H9 (cell line): Measurements from ENCODE around the gene GCNA. TPM values are rescaled to one million over a fixed set of nuclear protein-coding genes. Genes with fewer than 3 reads are reported as not detected.

ENCODE experiments used
- DNase-seq: peaks from one replicate; pipeline ENCODE4 v3.0.0-alpha.2; 2017
- H2AFZ ChIP-seq: one replicate; pipeline ENCODE4 v1.6.1; 2013; ENCODE audit warnings: mild to moderate bottlenecking, low read length, control low read depth, moderate library complexity
- H2AK5ac ChIP-seq: 2 replicates; pipeline ENCODE4 v1.6.1; 2013; ENCODE audit warnings: low read length, control low read depth, mixed read lengths; ENCODE audit not compliant: insufficient read length
- H2BK120ac ChIP-seq: one replicate; pipeline ENCODE4 v1.6.1; 2013; ENCODE audit warnings: low read depth, mild to moderate bottlenecking, low read length, control low read depth, inconsistent platforms; ENCODE audit not compliant: poor library complexity, severe bottlenecking
- H2BK12ac ChIP-seq: 2 replicates; pipeline ENCODE4 v1.6.1; 2013; ENCODE audit warnings: low read length, control low read depth, mixed read lengths, low read depth; ENCODE audit not compliant: insufficient read length
- H2BK15ac ChIP-seq: 2 replicates; pipeline ENCODE4 v1.6.1; 2013; ENCODE audit warnings: low read depth, low read length, control low read depth
- H2BK20ac ChIP-seq: one replicate; pipeline ENCODE4 v1.6.1; 2013; ENCODE audit warnings: low read depth, mild to moderate bottlenecking, low read length, control low read depth, inconsistent platforms; ENCODE audit not compliant: poor library complexity, severe bottlenecking
- H2BK5ac ChIP-seq: 2 replicates; pipeline ENCODE4 v1.6.1; 2013; ENCODE audit warnings: low read length, control low read depth, mixed read lengths; ENCODE audit not compliant: insufficient read length
- H3K14ac ChIP-seq: 2 replicates; pipeline ENCODE4 v1.6.1; 2013; ENCODE audit warnings: low read length, control low read depth; ENCODE audit not compliant: insufficient read depth
- H3K18ac ChIP-seq: 2 replicates; pipeline ENCODE4 v1.6.1; 2013; ENCODE audit warnings: low read depth, mild to moderate bottlenecking, mixed read lengths, low read length, control low read depth; ENCODE audit not compliant: insufficient read length
- H3K23ac ChIP-seq: 2 replicates; pipeline ENCODE4 v1.6.1; 2013; ENCODE audit warnings: low read length, control low read depth, mixed read lengths, low read depth; ENCODE audit not compliant: insufficient read length
- H3K23me2 ChIP-seq: 2 replicates; pipeline ENCODE4 v1.6.1; 2013; ENCODE audit warnings: low read depth, mild to moderate bottlenecking, mixed read lengths, low read length, control low read depth; ENCODE audit not compliant: insufficient read length, poor library complexity, severe bottlenecking
- H3K27ac ChIP-seq: 2 replicates; pipeline ENCODE4 v1.5.1; 2013; ENCODE audit warnings: low read length, control low read depth, mixed read lengths, low read depth; ENCODE audit not compliant: insufficient read length
- H3K27me3 ChIP-seq: 2 replicates; pipeline ENCODE4 v1.6.1; 2013; ENCODE audit warnings: low read length, control low read depth, inconsistent platforms; ENCODE audit not compliant: insufficient read depth
- H3K4ac ChIP-seq: 2 replicates; pipeline ENCODE4 v1.6.1; 2013; ENCODE audit warnings: low read depth, mild to moderate bottlenecking, control low read depth, inconsistent platforms, low read length, moderate library complexity
- H3K4me1 ChIP-seq: 2 replicates; pipeline ENCODE4 v1.6.1; 2013; ENCODE audit warnings: low read length, control low read depth, inconsistent platforms; ENCODE audit not compliant: insufficient read depth
- H3K4me2 ChIP-seq: 2 replicates; pipeline ENCODE4 v1.6.1; 2013; ENCODE audit warnings: low read length, control low read depth, mixed read lengths; ENCODE audit not compliant: insufficient read length, insufficient read depth
- H3K56ac ChIP-seq: 2 replicates; pipeline ENCODE4 v1.6.1; 2013; ENCODE audit warnings: low read depth, mild to moderate bottlenecking, mixed read lengths, low read length, control low read depth; ENCODE audit not compliant: insufficient read length
- H3K79me1 ChIP-seq: 2 replicates; pipeline ENCODE4 v1.6.1; 2013; ENCODE audit warnings: low read depth, mild to moderate bottlenecking, moderate library complexity, low read length, control low read depth, inconsistent platforms; ENCODE audit not compliant: insufficient read depth, poor library complexity, severe bottlenecking
- H3K79me2 ChIP-seq: 2 replicates; pipeline ENCODE4 v1.6.1; 2013; ENCODE audit warnings: low read length, control low read depth, inconsistent platforms; ENCODE audit not compliant: insufficient read depth
- H3K9ac ChIP-seq: 2 replicates; pipeline ENCODE4 v1.6.1; 2013; ENCODE audit warnings: low read length, control low read depth, mixed read lengths; ENCODE audit not compliant: insufficient read length; ENCODE audit errors: extremely low read depth
- H3K9me3 ChIP-seq: one replicate; pipeline ENCODE4 v1.6.1; 2013; ENCODE audit warnings: low read depth, low read length, inconsistent platforms; ENCODE audit not compliant: control insufficient read depth
- H3T11ph ChIP-seq: one replicate; pipeline ENCODE4 v1.6.1; 2013; ENCODE audit warnings: mild to moderate bottlenecking, low read length, control low read depth, inconsistent platforms
- H4K20me1 ChIP-seq: one replicate; pipeline ENCODE4 v1.6.1; 2013; ENCODE audit not compliant: control insufficient read depth, insufficient read length, insufficient read depth
- H4K5ac ChIP-seq: 2 replicates; pipeline ENCODE4 v1.6.1; 2013; ENCODE audit warnings: low read depth, mild to moderate bottlenecking, mixed read lengths, low read length, control low read depth; ENCODE audit not compliant: insufficient read length
- H4K8ac ChIP-seq: replicated peaks from 2 replicates; pipeline ENCODE4 v1.6.1; 2013; ENCODE audit warnings: low read length, control low read depth, mixed read lengths, low read depth; ENCODE audit not compliant: insufficient read length
- H4K91ac ChIP-seq: 2 replicates; pipeline ENCODE4 v1.6.1; 2013; ENCODE audit warnings: low read depth, mild to moderate bottlenecking, moderate library complexity, mixed read lengths, low read length, control low read depth; ENCODE audit not compliant: insufficient read length
- H3K27ac Mint-ChIP-seq, 3 experiments: 2 replicates in 2 of 3; 3 replicates in 1 of 3; pipeline ENCODE4 v1.8.0; 2020 to 2021; ENCODE audit warnings: mixed read lengths in 3 of 3, mild to moderate bottlenecking in 1 of 3, moderate library complexity in 1 of 3
- H3K27me3 Mint-ChIP-seq: 2 replicates; pipeline ENCODE4 v1.8.0; 2021; ENCODE audit warnings: low read depth, mild to moderate bottlenecking, moderate library complexity, mixed read lengths
- H3K36me3 Mint-ChIP-seq, 3 experiments: 2 replicates in 2 of 3; 3 replicates in 1 of 3; pipeline ENCODE4 v1.8.0; 2020 to 2021; ENCODE audit warnings: low read depth in 3 of 3, mixed read lengths in 3 of 3; ENCODE audit not compliant: insufficient read depth in 1 of 3
- H3K4me1 Mint-ChIP-seq, 2 experiments: 2 replicates each; pipeline ENCODE4 v1.8.0; 2020; ENCODE audit warnings: mixed read lengths in 2 of 2
- H3K4me3 Mint-ChIP-seq, 2 experiments: 2 replicates in 1 of 2; 3 replicates in 1 of 2; pipeline ENCODE4 v1.8.0; 2020 to 2021; ENCODE audit warnings: mild to moderate bottlenecking in 2 of 2, mixed read lengths in 2 of 2, moderate library complexity in 1 of 2
- H3K9me3 Mint-ChIP-seq, 2 experiments: 2 replicates in 1 of 2; 3 replicates in 1 of 2; pipeline ENCODE4 v1.8.0; 2020; ENCODE audit warnings: mild to moderate bottlenecking in 2 of 2, mixed read lengths in 2 of 2, moderate library complexity in 1 of 2
- CTCF ChIP-seq: fragments of 200-600 bp; sonication (generic); conservative IDR thresholded peaks from 3 replicates; pipeline ENCODE4 v1.8.0; 2021; ENCODE audit warnings: antibody characterized with exemption, mild to moderate bottlenecking
- whole genome bisulfite sequencing: extraction: QIAGEN DNeasy Blood & Tissue Kit; methylation state at CpG from one replicate; pipeline ENCODE4 v1.1.7; 2013; ENCODE audit warnings: missing lambda C conversion rate, low lambda C conversion rate, mixed read lengths; ENCODE audit not compliant: insufficient read length; ENCODE audit errors: extremely low coverage; 5-methylcytosine and 5-hydroxymethylcytosine counted together
- total RNA-seq: library from RNA; stranded (reverse); gene quantifications from 2 replicates; pipeline ENCODE4 v1.2.1, GENCODE V29; 2021

Gene GCNA
- total RNA-seq, 1 experiment from 2014 or later: 0.96 TPM

- no peak for DNase-seq
- Histone ChIP-seq H3K9me3 (peaks cover 13% of the 10 kb centered on the region), H3K27me3 (no peaks in the 10 kb centered on the region), H3K23me2 (no peaks in the 10 kb centered on the region), H3T11ph (no peak overlapping the region), H3K27ac (no peak overlapping the region), H3K9ac (no peak overlapping the region), H4K5ac (no peak overlapping the region), H3K4me1 (no peaks in the 10 kb centered on the region), H3K14ac (no peak overlapping the region), H2AFZ (no peak overlapping the region), H4K91ac (no peak overlapping the region), H2BK15ac (no peak overlapping the region), H2BK12ac (no peak overlapping the region), H3K4me2 (no peak overlapping the region), H2AK5ac (no peak overlapping the region), H3K4ac (no peak overlapping the region), H2BK5ac (no peak overlapping the region), H2BK20ac (no peak overlapping the region), H3K18ac (no peak overlapping the region), H4K8ac (no peak overlapping the region), H3K23ac (no peak overlapping the region), H3K79me2 (no peaks in the 10 kb centered on the region), H2BK120ac (no peak overlapping the region), H4K20me1 (no peaks in the 10 kb centered on the region), H3K79me1 (no peaks in the 10 kb centered on the region), H3K56ac (no peak overlapping the region)
- Mint-ChIP-seq H3K4me1 (0 out of 4 replicates have a peak, but pooled peaks cover 0 to 3% of the 10 kb centered on the region in 2 experiments), H3K9me3 (peaks cover 55 to 64% of the 10 kb centered on the region in 2 experiments), H3K4me3 (no peak overlapping the region), H3K27ac (no peak overlapping the region), H3K27me3 (peaks cover 4% of the 10 kb centered on the region; the same call in 1 of the 2 replicates), H3K36me3 (peaks cover 42 to 72% (median 59%) of the 10 kb centered on the region in 3 experiments)
- WGBS: no CpG with 5 or more reads among the region's 2 CpGs
- no peak for TF ChIP-seq CTCF
Measured at GRCh38 chrX:71573590-71573989, 4.6 kb upstream of the GCNA start.
